ENCODE results near the gene GOLM1. TPM values are rescaled to one million over a fixed set of nuclear protein-coding genes. Genes with fewer than 3 reads are reported as not detected.

Gene GOLM1
- total and polyA plus RNA-seq, 5 experiments from 2014 or later = 0.75 to 1.5 (median 1.1) TPM

GRCh38 chr9:85987236-85987635 is 112.1 kb downstream of the GOLM1 start:
- POLR2A ChIA-PET = no interaction called here
- ATAC-seq = no peak
- Mint-ChIP-seq H3K9me3 (peaks cover 0 to 11% (median 0%) of the 10 kb centered on the region in 9 donors), H3K4me1 (peaks cover 0 to 15% (median 5%) of the 10 kb centered on the region in 4 donors), H3K27me3 (no peaks in the 10 kb centered on the region), H3K27ac (no peak overlapping the region), H3K36me3 (peaks cover 23 to 73% (median 49%) of the 10 kb centered on the region in 3 donors), H3K4me3 (no peak overlapping the region)
- no peak for DNase-seq

- DNase-seq = no peak
- no peak overlapping the region for H3K4me3 Mint-ChIP-seq
- ATAC-seq = no peak
- H3K9me3 Mint-ChIP-seq = no peaks in the 10 kb centered on the region
- H3K4me1 Mint-ChIP-seq = peaks cover 0 to 11% (median 3%) of the 10 kb centered on the region in 4 donors
- H3K27me3 Mint-ChIP-seq = no peaks in the 10 kb centered on the region
- H3K36me3 Mint-ChIP-seq = peaks cover 25 to 85% (median 62%) of the 10 kb centered on the region in 3 donors
- no peak overlapping the region for H3K27ac Mint-ChIP-seq
- POLR2A ChIA-PET = no interaction called here
Measured at GRCh38 chr9:85984457-85984856, 114.9 kb downstream of the GOLM1 start.

- DNase-seq (no peak), ATAC-seq (no peak)
- no peaks in the 10 kb centered on the region for H3K9me3 Mint-ChIP-seq
- POLR2A ChIA-PET = no interaction called here
- H3K4me1 Mint-ChIP-seq = peaks cover 0 to 11% (median 3%) of the 10 kb centered on the region in 4 donors
- no peak overlapping the region for H3K4me3 Mint-ChIP-seq
- H3K27me3 Mint-ChIP-seq = no peaks in the 10 kb centered on the region
- no peak overlapping the region for H3K27ac Mint-ChIP-seq
- peaks cover 36 to 95% (median 65%) of the 10 kb centered on the region in 3 donors for H3K36me3 Mint-ChIP-seq
Measured at GRCh38 chr9:85981369-85981768, 118.0 kb downstream of the GOLM1 start.

GRCh38 chr9:85978496-85978895 is 120.9 kb downstream of the GOLM1 start:
- Mint-ChIP-seq H3K4me3 (no peak overlapping the region), H3K4me1 (peaks cover 0 to 6% (median 3%) of the 10 kb centered on the region in 4 donors), H3K27me3 (no peaks in the 10 kb centered on the region), H3K9me3 (no peaks in the 10 kb centered on the region), H3K36me3 (peaks cover 30 to 92% (median 51%) of the 10 kb centered on the region in 3 donors), H3K27ac (no peak overlapping the region)
- no peak for DNase-seq
- POLR2A ChIA-PET = no interaction called here
- ATAC-seq = no peak

Other genes with a start within 250 kb of the GOLM1 start
- 10 to 100 TPM; 29.5 to 32.3 TPM for gene NAA35, start 158.4 kb downstream of the GOLM1 start, total RNA-seq
- gene NAA35, start 158.4 kb downstream of the GOLM1 start, polyA plus RNA-seq = 10 to 100 TPM; 15.0 to 16.3 (median 15.6) TPM
- 1 to 10 TPM in 1 of 2 experiments, under 1 TPM in 1; 0.77 to 1.1 TPM for gene C9orf153, start 160.1 kb upstream of the GOLM1 start, total RNA-seq
- gene C9orf153, start 160.1 kb upstream of the GOLM1 start, polyA plus RNA-seq = under 1 TPM in 1 of 3 donors, not detected in 2; 0.45 TPM
- gene ISCA1, start 183.0 kb upstream of the GOLM1 start, total RNA-seq = 10 to 100 TPM; 39.1 to 42.2 TPM
- 10 to 100 TPM; 36.7 to 57.7 (median 41.4) TPM for gene ISCA1, start 183.0 kb upstream of the GOLM1 start, polyA plus RNA-seq